Chondrocyte (in vitro differentiated cells): Measurements from ENCODE around the gene PPP2R2C. TPM values are rescaled to one million over a fixed set of nuclear protein-coding genes. Genes with fewer than 3 reads are reported as not detected.

ENCODE experiments used
- DNase-seq: peaks from one replicate; pipeline ENCODE4 v3.0.0; 2021; ENCODE audit warnings: mixed read lengths, low spot score
- H3K27ac Mint-ChIP-seq: one replicate; pipeline ENCODE4 v1.8.0; 2021; ENCODE audit warnings: mild to moderate bottlenecking, moderate library complexity, mixed read lengths; ENCODE audit not compliant: unreplicated experiment
- H3K27me3 Mint-ChIP-seq: 2 replicates; pipeline ENCODE4 v1.8.0; 2021; ENCODE audit warnings: low read depth, mixed read lengths
- H3K36me3 Mint-ChIP-seq: 2 replicates; pipeline ENCODE4 v1.8.0; 2021; ENCODE audit warnings: low read depth, mixed read lengths
- H3K4me1 Mint-ChIP-seq: 2 replicates; pipeline ENCODE4 v1.8.0; 2021; ENCODE audit warnings: low read depth, mild to moderate bottlenecking, mixed read lengths
- H3K4me3 Mint-ChIP-seq: one replicate; pipeline ENCODE4 v1.8.0; 2021; ENCODE audit warnings: mild to moderate bottlenecking, moderate library complexity, mixed read lengths; ENCODE audit not compliant: unreplicated experiment
- H3K9me3 Mint-ChIP-seq: 2 replicates; pipeline ENCODE4 v1.8.0; 2021; ENCODE audit warnings: low read depth, mixed read lengths
- CTCF ChIP-seq: fragments of 200-600 bp; sonication (generic); IDR thresholded peaks from 2 replicates; pipeline ENCODE4 v1.5.0; 2021; ENCODE audit warnings: antibody characterized with exemption, mild to moderate bottlenecking, moderate library complexity
- total RNA-seq: library from RNA; stranded (reverse); gene quantifications from 3 replicates; pipeline ENCODE4 v1.2.1, GENCODE V29; 2021

PPP2R2C gene
- total RNA-seq, 1 donor from 2014 or later, result 0.10 TPM

GRCh38 chr4:6271701-6272465 is 200.5 kb downstream of the PPP2R2C start:
- Mint-ChIP-seq H3K27me3 (peaks cover 11% of the 10 kb centered on the region), H3K36me3 (no peaks in the 10 kb centered on the region), H3K27ac (peak overlapping the region; percentile 83), H3K4me1 (peaks cover 57% of the 10 kb centered on the region), H3K9me3 (no peaks in the 10 kb centered on the region), H3K4me3 (peak overlapping the region; percentile 89)
- peak; percentile 85 for DNase-seq
- no peak for TF ChIP-seq CTCF

- Mint-ChIP-seq H3K27me3 (peaks cover 14% of the 10 kb centered on the region), H3K27ac (peak overlapping the region; percentile 83), H3K9me3 (no peaks in the 10 kb centered on the region), H3K4me1 (peaks cover 50% of the 10 kb centered on the region), H3K4me3 (peak overlapping the region; percentile 89), H3K36me3 (no peaks in the 10 kb centered on the region)
- no peak for TF ChIP-seq CTCF
- peak; percentile 56 for DNase-seq
These were observed 201.2 kb downstream of the PPP2R2C start for GRCh38 chr4:6271206-6271605.

GRCh38 chr4:6270636-6271121 is 201.7 kb downstream of the PPP2R2C start:
- Mint-ChIP-seq H3K27ac (peak overlapping the region; percentile 93), H3K4me3 (peak overlapping the region; percentile 89), H3K4me1 (peaks cover 49% of the 10 kb centered on the region), H3K27me3 (peaks cover 14% of the 10 kb centered on the region), H3K36me3 (no peaks in the 10 kb centered on the region), H3K9me3 (no peaks in the 10 kb centered on the region)
- no peak for TF ChIP-seq CTCF
- peak; percentile 68 for DNase-seq

Other genes starting within 250 kb of the PPP2R2C start
- 47.7 to 54.6 TPM (median 48.0 TPM) in 3 replicates for gene WFS1, start 202.8 kb downstream of the PPP2R2C start, total RNA-seq
- 36.7 to 46.4 TPM (median 44.1 TPM) in 3 replicates for gene MAN2B2, start 102.6 kb upstream of the PPP2R2C start, total RNA-seq
- 247 to 293 TPM (median 250 TPM) in 3 replicates for gene MRFAP1, start 168.1 kb upstream of the PPP2R2C start, total RNA-seq
- 0.95 to 1.1 TPM in 2 of 3 replicates, not detected in the other for gene S100P, start 221.3 kb upstream of the PPP2R2C start, total RNA-seq
- gene MRFAP1L1, start 237.3 kb upstream of the PPP2R2C start, total RNA-seq, result 44.7 to 52.9 TPM (median 46.5 TPM) in 3 replicates
- gene BLOC1S4, start 243.6 kb upstream of the PPP2R2C start, total RNA-seq, result 15.5 to 16.7 TPM (median 16.2 TPM) in 3 replicates